Measurements from ENCODE around the gene RAPGEF1. TPM values are rescaled to one million over a fixed set of nuclear protein-coding genes. Genes with fewer than 3 reads are reported as not detected.

The RAPGEF1 gene
- total and polyA plus RNA-seq, 7 donors = 72.3 to 319 (median 268) TPM

GRCh38 chr9:131593936-131594665 is 145.8 kb downstream of the RAPGEF1 start:
- no peaks in the 10 kb centered on the region for H3K9me3 ChIP-seq
- peaks cover 7 to 80% of the 10 kb centered on the region in 2 donors for H3K36me3 ChIP-seq (ENCODE audit: insufficient read depth in 1 of 2, low read depth in 1 of 2)
- peak; percentile 21 to 80 (median 45) for ATAC-seq
- H3K4me3 ChIP-seq = no peak overlapping the region
- DNase-seq = no peak
- no peaks in the 10 kb centered on the region for H3K27me3 ChIP-seq (ENCODE audit: insufficient read depth in 3 of 3, low read length in 2 of 3)
- H3K4me1 ChIP-seq = peaks cover 24% of the 10 kb centered on the region
- 58 to 70% (median 58%) methylated on average over 21 of the region's 21 CpGs for WGBS, 3 donors
- intact Hi-C loops (cut with DNase I) = loop anchor here in 1 of 2 donors (10.0 kb wide), 1 partner anchor 661 kb away; no protein-coding TSS in a partner anchor
- H3K27ac ChIP-seq = peak overlapping the region; percentile 76
- no peak for TF ChIP-seq CTCF (IDR thresholded peaks at IDR 0.05)

DNA sequence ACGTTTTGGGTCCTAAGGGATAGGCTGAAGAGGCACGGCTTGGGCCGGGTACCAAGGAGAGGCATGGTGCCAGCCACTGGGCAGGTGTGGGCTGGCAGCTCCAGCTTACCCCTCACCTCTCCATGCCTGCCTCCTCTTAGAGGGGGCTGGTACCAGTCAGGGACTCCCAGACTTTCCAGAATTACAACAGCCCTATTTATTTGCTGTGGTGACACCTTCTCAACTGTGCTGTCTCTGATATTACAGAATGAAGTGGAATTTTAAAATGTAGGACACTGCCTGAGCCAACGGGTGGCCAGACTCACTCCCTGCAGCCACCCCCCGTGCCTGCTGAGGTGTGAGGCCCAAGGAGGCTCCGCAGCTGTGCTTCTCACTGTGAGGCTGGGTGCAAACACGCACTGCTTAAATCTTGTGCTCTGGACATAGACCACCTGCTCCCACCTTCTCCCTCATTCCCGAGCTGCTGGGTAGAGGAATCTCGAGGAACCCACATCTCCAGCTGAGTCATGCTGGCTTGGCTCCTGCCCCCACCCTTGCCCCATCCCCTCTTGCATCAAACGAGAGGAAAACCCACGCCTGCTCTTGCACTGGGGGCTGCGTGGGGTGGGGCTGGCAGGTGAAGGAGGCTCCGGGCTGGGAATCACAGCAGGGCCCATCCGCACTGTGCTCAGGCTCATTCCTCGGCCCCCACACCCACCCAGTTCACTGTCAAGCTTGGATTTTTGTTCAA is 146.6 kb downstream of the RAPGEF1 start:
- peaks cover 10 to 80% of the 10 kb centered on the region in 2 donors for H3K36me3 ChIP-seq (ENCODE audit: insufficient read depth in 1 of 2, low read depth in 1 of 2)
- peak overlapping the region; percentile 76 for H3K27ac ChIP-seq
- peaks cover 24% of the 10 kb centered on the region for H3K4me1 ChIP-seq
- H3K4me3 ChIP-seq = no peak overlapping the region
- no peaks in the 10 kb centered on the region for H3K27me3 ChIP-seq (ENCODE audit: insufficient read depth in 3 of 3, low read length in 2 of 3)
- ATAC-seq (peak in 2 of 4 donors; percentile 10 to 23), DNase-seq (no peak)
- intact Hi-C loops (cut with DNase I) = loop anchor here in 1 of 2 donors (10.0 kb wide), 1 partner anchor 662 kb away; no protein-coding TSS in a partner anchor
- H3K9me3 ChIP-seq = no peaks in the 10 kb centered on the region
- no peak for TF ChIP-seq CTCF (IDR thresholded peaks at IDR 0.05)
- WGBS, 3 donors = 80 to 83% (median 80%) methylated on average over 15 of the region's 15 CpGs

DNA sequence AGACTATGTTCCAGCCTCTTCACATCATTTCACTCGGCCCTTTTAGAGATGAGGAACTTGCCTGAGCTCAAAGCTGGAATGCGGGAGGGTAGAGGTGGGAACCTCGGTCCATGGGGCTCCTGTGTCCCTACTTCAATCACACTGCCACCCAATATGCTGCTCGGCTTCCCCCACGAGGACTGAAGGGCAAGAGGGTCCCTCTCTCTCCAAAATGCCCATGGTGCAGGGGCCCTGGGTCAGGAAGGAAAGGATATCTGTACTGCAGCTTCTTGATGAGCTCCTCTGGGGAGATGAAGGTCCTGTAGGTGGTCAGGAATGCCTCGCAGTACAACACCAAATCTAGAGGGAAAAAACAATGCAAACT is 148.0 kb downstream of the RAPGEF1 start:
- Histone ChIP-seq H3K36me3 (ENCODE audit: insufficient read depth in 1 of 2, low read depth in 1 of 2) (peaks cover 5 to 77% of the 10 kb centered on the region in 2 donors), H3K4me3 (no peak overlapping the region), H3K27me3 (ENCODE audit: insufficient read depth in 3 of 3, low read length in 2 of 3) (no peaks in the 10 kb centered on the region), H3K27ac (peak overlapping the region; percentile 76), H3K4me1 (peaks cover 24% of the 10 kb centered on the region), H3K9me3 (no peaks in the 10 kb centered on the region)
- TF ChIP-seq CTCF (IDR thresholded peaks at IDR 0.05) = no peak
- intact Hi-C loops (cut with DNase I) = loop anchor here (1.0 to 10.0 kb wide), 3 partner anchors 148 to 663 kb away; partner anchors contain the start of gene RAPGEF1 (in 2 of the 2)
- DNase-seq (no peak), ATAC-seq (no peak)
- WGBS, 3 donors = 53 to 75% (median 67%) methylated on average over 6 of the region's 6 CpGs

- WGBS, 3 donors = 51 to 64% (median 53%) methylated on average over 21 of the region's 21 CpGs
- Histone ChIP-seq H3K27me3 (ENCODE audit: insufficient read depth in 3 of 3, low read length in 2 of 3) (no peaks in the 10 kb centered on the region), H3K4me1 (peaks cover 24% of the 10 kb centered on the region), H3K36me3 (ENCODE audit: insufficient read depth in 1 of 2, low read depth in 1 of 2) (peaks cover 4 to 70% of the 10 kb centered on the region in 2 donors), H3K9me3 (no peaks in the 10 kb centered on the region), H3K27ac (peak overlapping the region; percentile 76), H3K4me3 (no peak overlapping the region)
- TF ChIP-seq CTCF (IDR thresholded peaks at IDR 0.05) = peak; percentile 91
- ATAC-seq (peak; percentile 86 to 93 (median 86)), DNase-seq (peak; percentile 81 to 92)
- intact Hi-C loops (cut with DNase I) = loop anchor here (1.0 to 10.0 kb wide), 3 partner anchors 149 to 664 kb away; partner anchors contain the start of gene RAPGEF1 (in 2 of the 2)
Measured at GRCh38 chr9:131590907-131591844, 148.7 kb downstream of the RAPGEF1 start.

Data from psoas muscle (tissue), 8 donors.